Parathyroid adenoma (tissue), 2 donors: Measurements from ENCODE around the gene ARPC2.

Source experiments
- H2AFZ ChIP-seq: fragments of 300-600 bp; sonication (generic); one replicate; pipeline ENCODE4 v1.7.0; 2017; ENCODE audit warnings: antibody characterized with exemption, mild to moderate bottlenecking
- H3K27ac ChIP-seq: fragments of 300-600 bp; sonication (generic); one replicate; pipeline ENCODE4 v1.7.0; 2017
- H3K27me3 ChIP-seq: fragments of 300-600 bp; sonication (generic); one replicate; pipeline ENCODE4 v1.7.0; 2017; ENCODE audit warnings: low read length; ENCODE audit not compliant: control insufficient read depth, insufficient read depth
- H3K36me3 ChIP-seq: fragments of 300-600 bp; sonication (generic); one replicate; pipeline ENCODE4 v1.7.0; 2017; ENCODE audit warnings: low read length; ENCODE audit not compliant: control insufficient read depth, insufficient read depth
- H3K4me1 ChIP-seq: fragments of 300-600 bp; sonication (generic); one replicate; pipeline ENCODE4 v1.7.0; 2017; ENCODE audit warnings: control low read depth
- H3K4me2 ChIP-seq: fragments of 300-600 bp; sonication (generic); one replicate; pipeline ENCODE4 v1.7.0; 2017; ENCODE audit warnings: low read length
- H3K4me3 ChIP-seq: fragments of 300-600 bp; sonication (generic); one replicate; pipeline ENCODE4 v1.7.0; 2017; ENCODE audit warnings: low read depth, low read length
- H3K79me2 ChIP-seq: fragments of 300-600 bp; sonication (generic); one replicate; pipeline ENCODE4 v1.7.0; 2017; ENCODE audit warnings: control low read depth
- H3K9ac ChIP-seq: fragments of 300-600 bp; sonication (generic); one replicate; pipeline ENCODE4 v1.7.0; 2017; ENCODE audit warnings: mild to moderate bottlenecking
- H3K9me3 ChIP-seq: fragments of 300-600 bp; sonication (generic); one replicate; pipeline ENCODE4 v1.7.0; 2017; ENCODE audit warnings: low read length; ENCODE audit not compliant: control insufficient read depth
- TF ChIP-seq, protein P1 (sequence below): fragments of 300-600 bp; sonication (generic); IDR thresholded peaks from one replicate; pipeline ENCODE4 v1.7.0; 2017; ENCODE audit warnings: antibody characterized with exemption, mild to moderate bottlenecking
- donor health status: primary hyperparathyroidism.

ARPC2 gene

DNA sequence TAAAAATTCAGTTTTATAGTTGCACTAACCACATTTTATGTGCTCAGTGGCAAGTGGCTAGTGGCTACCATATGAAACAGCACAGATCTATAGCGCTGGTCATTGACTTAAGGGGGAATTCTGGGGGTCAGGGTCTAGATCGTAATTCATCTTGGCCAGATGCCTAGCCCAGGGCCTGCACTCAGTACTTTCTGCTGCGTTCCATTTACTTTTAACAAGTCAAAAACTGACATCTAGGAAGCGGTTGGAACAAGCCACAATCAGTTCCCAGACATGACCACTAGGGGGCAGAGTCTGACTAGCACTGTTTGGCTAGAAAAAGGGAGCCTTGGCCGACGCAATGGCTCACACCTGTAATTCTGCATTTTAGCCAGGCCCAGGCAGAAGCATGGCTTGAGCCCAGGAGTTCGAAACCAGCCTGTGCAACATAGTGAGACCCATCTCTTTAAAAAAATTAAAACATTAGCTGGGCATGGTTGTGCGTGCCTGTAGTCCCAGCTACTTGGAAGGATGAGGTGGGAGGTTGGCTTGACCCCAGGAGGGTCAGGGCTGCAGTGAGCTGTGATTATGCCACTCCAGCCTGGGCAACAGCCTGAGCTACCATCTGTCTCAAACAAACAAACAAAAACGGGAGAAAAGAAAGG, 84.3 kb downstream of the ARPC2 start:
- peak overlapping the region; percentile 71 for H2AFZ ChIP-seq
- H3K79me2 ChIP-seq: no peaks in the 10 kb centered on the region
- H3K4me3 ChIP-seq: no peak overlapping the region
- H3K36me3 ChIP-seq: no peaks in the 10 kb centered on the region
- H3K4me1 ChIP-seq: no peaks in the 10 kb centered on the region
- H3K9me3 ChIP-seq: no peaks in the 10 kb centered on the region
- no peak overlapping the region for H3K27ac ChIP-seq
- TF ChIP-seq, protein P1, sequence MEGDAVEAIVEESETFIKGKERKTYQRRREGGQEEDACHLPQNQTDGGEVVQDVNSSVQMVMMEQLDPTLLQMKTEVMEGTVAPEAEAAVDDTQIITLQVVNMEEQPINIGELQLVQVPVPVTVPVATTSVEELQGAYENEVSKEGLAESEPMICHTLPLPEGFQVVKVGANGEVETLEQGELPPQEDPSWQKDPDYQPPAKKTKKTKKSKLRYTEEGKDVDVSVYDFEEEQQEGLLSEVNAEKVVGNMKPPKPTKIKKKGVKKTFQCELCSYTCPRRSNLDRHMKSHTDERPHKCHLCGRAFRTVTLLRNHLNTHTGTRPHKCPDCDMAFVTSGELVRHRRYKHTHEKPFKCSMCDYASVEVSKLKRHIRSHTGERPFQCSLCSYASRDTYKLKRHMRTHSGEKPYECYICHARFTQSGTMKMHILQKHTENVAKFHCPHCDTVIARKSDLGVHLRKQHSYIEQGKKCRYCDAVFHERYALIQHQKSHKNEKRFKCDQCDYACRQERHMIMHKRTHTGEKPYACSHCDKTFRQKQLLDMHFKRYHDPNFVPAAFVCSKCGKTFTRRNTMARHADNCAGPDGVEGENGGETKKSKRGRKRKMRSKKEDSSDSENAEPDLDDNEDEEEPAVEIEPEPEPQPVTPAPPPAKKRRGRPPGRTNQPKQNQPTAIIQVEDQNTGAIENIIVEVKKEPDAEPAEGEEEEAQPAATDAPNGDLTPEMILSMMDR: peak; percentile 99
- no peak overlapping the region for H3K4me2 ChIP-seq
- H3K27me3 ChIP-seq: no peaks in the 10 kb centered on the region
- no peak overlapping the region for H3K9ac ChIP-seq
